Astrocyte (in vitro differentiated cells and primary cell): Measurements from ENCODE around the gene FANCE.

Experiments used
- CTCF ChIP-seq: IDR thresholded peaks from 2 replicates; pipeline ENCODE4 v1.5.1; 2011; ENCODE audit warnings: low read depth, mild to moderate bottlenecking, inconsistent platforms, low read length, moderate library complexity; ENCODE audit not compliant: insufficient read depth
- EZH2 ChIP-seq: IDR thresholded peaks from 2 replicates; pipeline ENCODE4 v1.6.1; 2012; ENCODE audit warnings: mild to moderate bottlenecking, low read length, inconsistent platforms; ENCODE audit not compliant: insufficient read depth

GRCh38 chr6:35491558-35492257, 39.6 kb downstream of the FANCE start:
- no peak for TF ChIP-seq CTCF
- no peak for TF ChIP-seq EZH2
